Measurements from ENCODE around the gene SLC6A19. TPM values are rescaled to one million over a fixed set of nuclear protein-coding genes. Genes with fewer than 3 reads are reported as not detected.
"Not testable (repeated sequence)": the region's sequence is repeated elsewhere in the genome, so short reads cannot be mapped to it uniquely, and the experiment has no call there.

The SLC6A19 gene
- polyA plus RNA-seq, 1 of the 3 experiments (the other 2 are of a cell fraction), result not detected

GRCh38 chr5:1156033-1156753, 45.2 kb upstream of the SLC6A19 start:
- Histone ChIP-seq H3K27me3 (ENCODE audit: insufficient read depth) (peaks cover 12% of the 10 kb centered on the region), H3K4me3 (ENCODE audit: low read depth in 2 of 2, low read length in 1 of 2) (no peak overlapping the region), H3K27ac (ENCODE audit: low read depth in 2 of 2, low read length in 1 of 2) (no peak overlapping the region), H3K9ac (no peak overlapping the region), H3K79me2 (ENCODE audit: insufficient read depth) (no peaks in the 10 kb centered on the region), H3K4me2 (no peak overlapping the region), H3K9me2 (no peaks in the 10 kb centered on the region), H3K4me1 (ENCODE audit: control insufficient read depth in 1 of 2, insufficient read depth in 2 of 2, low read depth in 1 of 2, low read length in 1 of 2) (no peaks in the 10 kb centered on the region; a peak in 1 of 4 replicates), H2AFZ (ENCODE audit: low read depth) (no peak overlapping the region), H3K9me3 (no peaks in the 10 kb centered on the region), H4K20me1 (ENCODE audit: insufficient read depth) (0 out of 2 replicates have a peak, but pooled peaks cover 5% of the 10 kb centered on the region), H3F3A (replicated peaks; ENCODE audit: insufficient read depth) (no peaks in the 10 kb centered on the region), H3K36me3 (replicated peaks in 1 of 2; ENCODE audit: control insufficient read depth in 1 of 2, insufficient read depth in 2 of 2, low read length in 1 of 2) (no peaks in the 10 kb centered on the region)
- ChIA-PET CTCF (interaction anchor here (0.5 to 0.9 kb wide), 2 partner anchors 11 to 94 kb away, joined by 3 to 4 read pairs; no protein-coding TSS in a partner anchor), POLR2A (no interaction called here)
- peak; percentile 71 for DNase-seq
- 81% methylated on average over 4 of the region's 51 CpGs for WGBS (ENCODE audit: low lambda C conversion rate)
- no peak for TF ChIP-seq CTCF (IDR thresholded peaks at IDR 0.05)
- no peak for TF ChIP-seq POLR2AphosphoS5 (IDR thresholded peaks at IDR 0.05; ENCODE audit: low read depth, low read length)
- TF ChIP-seq TEAD4 (IDR thresholded peaks at IDR 0.05; ENCODE audit: borderline replicate concordance, insufficient read depth), result no peak
- TF ChIP-seq FOXM1 (IDR thresholded peaks at IDR 0.05; ENCODE audit: low read depth), result no peak
- no peak for TF ChIP-seq GABPA (IDR thresholded peaks at IDR 0.05; ENCODE audit: low read depth)

GRCh38 chr5:1156754-1157460, 44.5 kb upstream of the SLC6A19 start:
- Histone ChIP-seq H3K27me3 (ENCODE audit: insufficient read depth) (peaks cover 12% of the 10 kb centered on the region), H3K9me2 (no peaks in the 10 kb centered on the region), H3K27ac (ENCODE audit: low read depth in 2 of 2, low read length in 1 of 2) (no peak overlapping the region), H3K9me3 (no peaks in the 10 kb centered on the region), H2AFZ (ENCODE audit: low read depth) (no peak overlapping the region), H3K4me3 (ENCODE audit: low read depth in 2 of 2, low read length in 1 of 2) (no peak overlapping the region), H4K20me1 (ENCODE audit: insufficient read depth) (0 out of 2 replicates have a peak, but pooled peaks cover 5% of the 10 kb centered on the region), H3K4me2 (no peak overlapping the region), H3K9ac (no peak overlapping the region), H3K79me2 (ENCODE audit: insufficient read depth) (no peaks in the 10 kb centered on the region), H3K36me3 (replicated peaks in 1 of 2; ENCODE audit: control insufficient read depth in 1 of 2, insufficient read depth in 2 of 2, low read length in 1 of 2) (no peaks in the 10 kb centered on the region), H3F3A (replicated peaks; ENCODE audit: insufficient read depth) (no peaks in the 10 kb centered on the region), H3K4me1 (ENCODE audit: control insufficient read depth in 1 of 2, insufficient read depth in 2 of 2, low read depth in 1 of 2, low read length in 1 of 2) (peaks cover 0 to 5% of the 10 kb centered on the region in 2 experiments; a peak in 1 of 4 replicates)
- DNase-seq, result no peak
- ChIA-PET CTCF (interaction anchor here (0.5 to 0.9 kb wide), 3 partner anchors 11 to 95 kb away, joined by 3 to 4 read pairs (median 3); no protein-coding TSS in a partner anchor), POLR2A (no interaction called here)
- WGBS (ENCODE audit: low lambda C conversion rate), result 66% methylated on average over 10 of the region's 11 CpGs
- no peak for TF ChIP-seq CTCF (IDR thresholded peaks at IDR 0.05)
- TF ChIP-seq RXRA (IDR thresholded peaks at IDR 0.05; ENCODE audit: borderline replicate concordance, low read depth), result no peak
- TF ChIP-seq NRF1 (IDR thresholded peaks at IDR 0.05; ENCODE audit: low read depth, low read length), result no peak
- no peak for TF ChIP-seq TCF12 (IDR thresholded peaks at IDR 0.05)
- no peak for TF ChIP-seq SMC3 (IDR thresholded peaks at IDR 0.05; ENCODE audit: low read depth, low read length)
- no peak for TF ChIP-seq TAF1 (IDR thresholded peaks at IDR 0.05; ENCODE audit: borderline replicate concordance, low read depth, low read length)
- no peak for TF ChIP-seq MXI1 (IDR thresholded peaks at IDR 0.05; ENCODE audit: low read depth, low read length)

GRCh38 chr5:1157461-1157986, 43.9 kb upstream of the SLC6A19 start:
- H3K27ac ChIP-seq (ENCODE audit: low read depth in 2 of 2, low read length in 1 of 2); H3K9me3 ChIP-seq; H3K9me2 ChIP-seq; DNase-seq; H3K9ac ChIP-seq; H3K79me2 ChIP-seq (ENCODE audit: insufficient read depth); POLR2A ChIA-PET; H3K4me3 ChIP-seq (ENCODE audit: low read depth in 2 of 2, low read length in 1 of 2); H3K36me3 ChIP-seq (replicated peaks in 1 of 2; ENCODE audit: control insufficient read depth in 1 of 2, insufficient read depth in 2 of 2, low read length in 1 of 2); H3K4me2 ChIP-seq; H4K20me1 ChIP-seq (ENCODE audit: insufficient read depth); H3F3A ChIP-seq (replicated peaks; ENCODE audit: insufficient read depth); H2AFZ ChIP-seq (ENCODE audit: low read depth): not testable (repeated sequence)
- CTCF ChIA-PET, result interaction anchor here (0.9 to 1.5 kb wide), 3 partner anchors 10 to 17 kb away, joined by 3 to 9 read pairs (median 4); no protein-coding TSS in a partner anchor
- H3K4me1 ChIP-seq (ENCODE audit: control insufficient read depth in 1 of 2, insufficient read depth in 2 of 2, low read depth in 1 of 2, low read length in 1 of 2), result peaks cover 0 to 12% of the 10 kb centered on the region in 2 experiments; a peak in 1 of 4 replicates
- H3K27me3 ChIP-seq (ENCODE audit: insufficient read depth), result peaks cover 12% of the 10 kb centered on the region
- 29% methylated on average over 2 of the region's 2 CpGs for WGBS (ENCODE audit: low lambda C conversion rate)

All from SK-N-SH (cell line).